HG03520 (cell line): Measurements from ENCODE around the gene PSIP1.
A peak's percentile ranks its signal among the peaks of the same experiment; 100 is the strongest.
"Not testable (repeated sequence)": the region's sequence is repeated elsewhere in the genome, so short reads cannot be mapped to it uniquely, and the experiment has no call there.

Experiments used
- ATAC-seq: cut with Tn5 transposase; IDR thresholded peaks from one replicate; pipeline ENCODE4 v1.9.1; 2021; ENCODE audit warnings: mild to moderate bottlenecking, moderate library complexity; ENCODE audit not compliant: unreplicated experiment

PSIP1 gene

GRCh38 chr9:15510789-15511575, at the start of gene PSIP1:
TSS of gene PSIP1 (minus strand) at chr9:15510970. CDS start at chr9:15510188, 782 bp downstream.
- peak; percentile 76 for ATAC-seq

- ATAC-seq: peak; percentile 19
Observed at GRCh38 chr9:15553528-15553898, 42.7 kb upstream of the PSIP1 start.

- ATAC-seq: peak; percentile 70
Observed at GRCh38 chr9:15552636-15553527, 42.1 kb upstream of the PSIP1 start, which contains the start of gene CCDC171. TSS of gene CCDC171 (plus strand) at chr9:15553043. CDS start at chr9:15564089, 11,046 bp downstream.

- ATAC-seq: no peak
Observed at GRCh38 chr9:15549611-15550010, 38.8 kb upstream of the PSIP1 start.

GRCh38 chr9:15543047-15543813, 32.5 kb upstream of the PSIP1 start:
- ATAC-seq: no peak

GRCh38 chr9:15542624-15543023, 31.9 kb upstream of the PSIP1 start:
- no peak for ATAC-seq

GRCh38 chr9:15541872-15542271, 31.1 kb upstream of the PSIP1 start:
- ATAC-seq: no peak

- ATAC-seq: peak; percentile 27
Observed at GRCh38 chr9:15531380-15531779, 20.6 kb upstream of the PSIP1 start.

GRCh38 chr9:15529566-15530324, 19.0 kb upstream of the PSIP1 start:
- peak; percentile 90 for ATAC-seq

- ATAC-seq: not testable (repeated sequence)
Observed at GRCh38 chr9:15527035-15527434, 16.3 kb upstream of the PSIP1 start.

- no peak for ATAC-seq
Observed at GRCh38 chr9:15525958-15526357, 15.2 kb upstream of the PSIP1 start.

GRCh38 chr9:15524845-15525455, 14.2 kb upstream of the PSIP1 start:
- no peak for ATAC-seq

- ATAC-seq: no peak
Observed at GRCh38 chr9:15522130-15522755, 11.5 kb upstream of the PSIP1 start.

GRCh38 chr9:15521254-15521653, 10.5 kb upstream of the PSIP1 start:
- ATAC-seq: no peak

- no peak for ATAC-seq
Observed at GRCh38 chr9:15519831-15520230, 9.1 kb upstream of the PSIP1 start.

GRCh38 chr9:15513335-15513734, 2.6 kb upstream of the PSIP1 start:
- no peak for ATAC-seq

- ATAC-seq: no peak
Observed at GRCh38 chr9:15512889-15513288, 2.1 kb upstream of the PSIP1 start.

- no peak for ATAC-seq
Observed at GRCh38 chr9:15512204-15512603, 1.4 kb upstream of the PSIP1 start.
